ENCODE results near the gene TSPEAR.

- TF ChIP-seq, protein P1, sequence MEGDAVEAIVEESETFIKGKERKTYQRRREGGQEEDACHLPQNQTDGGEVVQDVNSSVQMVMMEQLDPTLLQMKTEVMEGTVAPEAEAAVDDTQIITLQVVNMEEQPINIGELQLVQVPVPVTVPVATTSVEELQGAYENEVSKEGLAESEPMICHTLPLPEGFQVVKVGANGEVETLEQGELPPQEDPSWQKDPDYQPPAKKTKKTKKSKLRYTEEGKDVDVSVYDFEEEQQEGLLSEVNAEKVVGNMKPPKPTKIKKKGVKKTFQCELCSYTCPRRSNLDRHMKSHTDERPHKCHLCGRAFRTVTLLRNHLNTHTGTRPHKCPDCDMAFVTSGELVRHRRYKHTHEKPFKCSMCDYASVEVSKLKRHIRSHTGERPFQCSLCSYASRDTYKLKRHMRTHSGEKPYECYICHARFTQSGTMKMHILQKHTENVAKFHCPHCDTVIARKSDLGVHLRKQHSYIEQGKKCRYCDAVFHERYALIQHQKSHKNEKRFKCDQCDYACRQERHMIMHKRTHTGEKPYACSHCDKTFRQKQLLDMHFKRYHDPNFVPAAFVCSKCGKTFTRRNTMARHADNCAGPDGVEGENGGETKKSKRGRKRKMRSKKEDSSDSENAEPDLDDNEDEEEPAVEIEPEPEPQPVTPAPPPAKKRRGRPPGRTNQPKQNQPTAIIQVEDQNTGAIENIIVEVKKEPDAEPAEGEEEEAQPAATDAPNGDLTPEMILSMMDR (IDR thresholded peaks at IDR 0.05; ENCODE audit: low read depth, low read length) = no peak
- TF ChIP-seq POLR2A (IDR thresholded peaks at IDR 0.05; ENCODE audit: extremely low read depth, insufficient read length) = no peak
Observed at GRCh38 chr21:44729336-44730027, 18.1 kb upstream of the TSPEAR start.

Data from NB4 (cell line).